Measurements from ENCODE around the gene MSI2.

DNA sequence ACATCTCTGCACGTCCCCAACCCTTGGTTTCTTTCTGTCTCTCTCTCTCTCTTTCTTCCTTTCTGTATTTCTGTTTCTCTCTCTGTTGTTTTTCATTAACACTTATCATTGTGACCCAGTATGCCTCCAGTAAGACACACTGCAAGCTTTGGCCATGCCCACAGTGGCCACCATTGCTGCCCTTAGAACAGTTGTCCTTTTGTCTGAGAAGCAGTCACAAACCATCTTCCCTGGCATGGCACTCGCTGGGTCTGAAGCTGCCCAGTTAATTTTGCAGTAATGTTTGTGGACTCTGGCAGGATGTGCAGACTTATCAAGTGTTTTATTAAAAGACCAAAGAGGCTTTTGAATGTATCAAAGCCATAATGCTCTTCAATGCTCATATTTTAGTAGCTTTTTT, 146.9 kb downstream of the MSI2 start:
- TF ChIP-seq, protein P1, sequence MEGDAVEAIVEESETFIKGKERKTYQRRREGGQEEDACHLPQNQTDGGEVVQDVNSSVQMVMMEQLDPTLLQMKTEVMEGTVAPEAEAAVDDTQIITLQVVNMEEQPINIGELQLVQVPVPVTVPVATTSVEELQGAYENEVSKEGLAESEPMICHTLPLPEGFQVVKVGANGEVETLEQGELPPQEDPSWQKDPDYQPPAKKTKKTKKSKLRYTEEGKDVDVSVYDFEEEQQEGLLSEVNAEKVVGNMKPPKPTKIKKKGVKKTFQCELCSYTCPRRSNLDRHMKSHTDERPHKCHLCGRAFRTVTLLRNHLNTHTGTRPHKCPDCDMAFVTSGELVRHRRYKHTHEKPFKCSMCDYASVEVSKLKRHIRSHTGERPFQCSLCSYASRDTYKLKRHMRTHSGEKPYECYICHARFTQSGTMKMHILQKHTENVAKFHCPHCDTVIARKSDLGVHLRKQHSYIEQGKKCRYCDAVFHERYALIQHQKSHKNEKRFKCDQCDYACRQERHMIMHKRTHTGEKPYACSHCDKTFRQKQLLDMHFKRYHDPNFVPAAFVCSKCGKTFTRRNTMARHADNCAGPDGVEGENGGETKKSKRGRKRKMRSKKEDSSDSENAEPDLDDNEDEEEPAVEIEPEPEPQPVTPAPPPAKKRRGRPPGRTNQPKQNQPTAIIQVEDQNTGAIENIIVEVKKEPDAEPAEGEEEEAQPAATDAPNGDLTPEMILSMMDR (IDR thresholded peaks at IDR 0.05; ENCODE audit: insufficient read depth, low read depth, low read length), result no peak
- TF ChIP-seq EZH2 (IDR thresholded peaks at IDR 0.05; ENCODE audit: insufficient read depth, low read length), result no peak
